OCI-LY7 (cell line): Measurements from ENCODE around the gene PRKG1. TPM values are rescaled to one million over a fixed set of nuclear protein-coding genes. Genes with fewer than 3 reads are reported as not detected.

Experiments
- BruUV-seq: library from RNA; stranded (reverse); fragments of 400-500 nt; replicated peaks from 2 replicates; lab custom pipeline; 2021; lab: Mats Ljungman, UMichigan
- CTCF ChIA-PET: fragments of 300-600 bp; sonication (Branson Sonifier 250); formaldehyde crosslinking; loops from one replicate; lab custom pipeline; 2022; ENCODE audit warnings: antibody characterized with exemption; ENCODE audit not compliant: unreplicated experiment; lab: Charles Lee
- POLR2A ChIA-PET: fragments of 300-600 bp; sonication (Branson Sonifier 250); formaldehyde crosslinking; loops from one replicate; lab custom pipeline; 2022; ENCODE audit warnings: antibody characterized with exemption; lab: Charles Lee
- DNase-seq: peaks from one replicate; pipeline ENCODE4 v3.0.0-alpha.2; 2015; ENCODE audit warnings: low spot score
- H2AFZ ChIP-seq: fragments of 200-600 bp; sonication (generic), shearing (Covaris generic); 2 replicates; pipeline ENCODE4 v1.6.1; 2014; ENCODE audit warnings: mild to moderate bottlenecking, antibody characterized with exemption, low read length, moderate library complexity
- H3K27ac ChIP-seq: fragments of 200-600 bp; sonication (generic); 2 replicates; pipeline ENCODE4 v1.5.1; 2014; ENCODE audit warnings: mixed run types, low read depth, mild to moderate bottlenecking, moderate library complexity, low read length, inconsistent platforms; ENCODE audit not compliant: poor library complexity, severe bottlenecking
- H3K36me3 ChIP-seq: fragments of 200-600 bp; sonication (generic); 2 replicates; pipeline ENCODE4 v1.6.1; 2014; ENCODE audit warnings: mild to moderate bottlenecking, antibody characterized with exemption, low read length, moderate library complexity, mixed read lengths; ENCODE audit not compliant: insufficient read depth
- H3K4me1 ChIP-seq: fragments of 200-600 bp; sonication (generic); 2 replicates; pipeline ENCODE4 v1.5.1; 2014; ENCODE audit warnings: mild to moderate bottlenecking, low read length; ENCODE audit not compliant: insufficient read depth, poor library complexity, severe bottlenecking
- H3K4me2 ChIP-seq: fragments of 200-600 bp; sonication (generic); 2 replicates; pipeline ENCODE4 v1.6.1; 2014; ENCODE audit warnings: mild to moderate bottlenecking, low read length
- H3K4me3 ChIP-seq: fragments of 200-600 bp; sonication (generic); 2 replicates; pipeline ENCODE4 v1.5.1; 2014; ENCODE audit warnings: mild to moderate bottlenecking, low read depth, low read length; ENCODE audit not compliant: poor library complexity, severe bottlenecking
- H3K79me2 ChIP-seq: fragments of 200-600 bp; sonication (generic); 2 replicates; pipeline ENCODE4 v1.6.1; 2016; ENCODE audit warnings: low read depth, mild to moderate bottlenecking, low read length, moderate library complexity, mixed read lengths; ENCODE audit not compliant: insufficient read depth
- H3K9me2 ChIP-seq: fragments of 200-600 bp; sonication (generic); 2 replicates; pipeline ENCODE4 v1.6.1; 2016; ENCODE audit warnings: mild to moderate bottlenecking, low read length, mixed read lengths; ENCODE audit not compliant: insufficient read depth
- H3K9me3 ChIP-seq: fragments of 200-600 bp; sonication (generic); 2 replicates; pipeline ENCODE4 v1.6.1; 2014; ENCODE audit warnings: mild to moderate bottlenecking, mixed run types, low read length, mixed read lengths
- H4K20me1 ChIP-seq: fragments of 200-600 bp; sonication (generic); 2 replicates; pipeline ENCODE4 v1.6.1; 2014; ENCODE audit warnings: mild to moderate bottlenecking, antibody characterized with exemption, low read length, moderate library complexity, mixed read lengths; ENCODE audit not compliant: insufficient read depth
- CTCF ChIP-seq: fragments of 200-600 bp; sonication (generic); conservative IDR thresholded peaks from 2 replicates; pipeline ENCODE4 v1.5.1; 2014; ENCODE audit warnings: mild to moderate bottlenecking, antibody characterized with exemption, low read length, moderate library complexity, mixed read lengths
- EZH2phosphoT487 ChIP-seq: fragments of 200-600 bp; sonication (generic); IDR thresholded peaks from 2 replicates; pipeline ENCODE4 v1.6.1; 2018; ENCODE audit warnings: low read depth, borderline replicate concordance, mild to moderate bottlenecking, mixed run types, antibody characterized with exemption, low read length, moderate library complexity, mixed read lengths
- intact Hi-C: fragments of 100-400 bp; cut with micrococcal nuclease; formaldehyde crosslinking; loops from one replicate; pipeline ENCODE4 v1.10.0; 2022; ENCODE audit not compliant: unreplicated experiment
- total RNA-seq, 2 experiments: library from RNA; depleted of rRNA in 1 of 2; stranded (reverse); fragments of >200 nt in 1 of 2; shearing (Covaris generic) in 1 of 2; gene quantifications; 2 replicates each; pipeline ENCODE4 v1.2.3, GENCODE V29; 2014 to 2022

PRKG1 gene
- total RNA-seq, 2 experiments from 2014 or later, result not detected

DNA sequence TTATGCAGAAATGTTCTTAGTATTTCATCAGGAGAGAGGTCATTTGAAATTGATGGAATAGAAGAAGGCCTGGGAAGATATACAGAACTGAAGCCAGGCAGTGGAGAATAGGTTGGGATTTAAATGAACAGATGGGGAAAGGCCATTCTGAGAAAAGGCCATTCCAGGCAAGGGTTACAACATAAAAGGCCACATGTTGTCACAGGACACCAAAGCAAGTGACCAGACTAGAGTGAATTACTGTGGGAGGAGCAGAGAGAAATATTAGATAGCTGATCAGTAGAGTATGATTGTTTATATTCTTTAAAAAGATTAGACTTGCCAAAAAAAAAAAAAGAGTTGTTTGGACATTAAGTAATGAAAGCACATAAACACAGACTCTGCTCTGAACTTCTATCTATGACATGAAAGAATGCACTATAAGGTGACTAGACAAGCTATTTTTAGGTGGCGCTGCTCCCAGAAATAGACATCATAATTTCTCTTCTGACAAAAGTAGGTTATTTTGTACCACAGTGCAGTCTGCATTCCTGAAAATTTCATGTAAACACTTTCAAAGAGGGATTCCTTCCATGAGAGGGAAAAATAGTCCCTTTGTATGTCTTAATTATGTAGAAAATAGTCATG is 1184.6 kb downstream of the PRKG1 start:
- BruUV-seq, result no TSS peak
- Histone ChIP-seq H3K4me1 (no peaks in the 10 kb centered on the region), H3K4me3 (no peak overlapping the region), H3K79me2 (no peaks in the 10 kb centered on the region), H3K4me2 (no peak overlapping the region), H4K20me1 (no peaks in the 10 kb centered on the region), H3K27ac (no peak overlapping the region), H3K36me3 (no peaks in the 10 kb centered on the region), H3K9me3 (no peaks in the 10 kb centered on the region), H2AFZ (no peak overlapping the region), H3K9me2 (no peaks in the 10 kb centered on the region)
- no peak for DNase-seq
- TF ChIP-seq CTCF, result no peak
- TF ChIP-seq EZH2phosphoT487, result no peak
- intact Hi-C loops, result no loop called here
- POLR2A ChIA-PET, result interaction anchor here (0.5 to 0.6 kb wide), 2 partner anchors 20 to 437 kb away, joined by 3 to 5 read pairs; no protein-coding TSS in a partner anchor
- CTCF ChIA-PET, result no interaction called here

DNA sequence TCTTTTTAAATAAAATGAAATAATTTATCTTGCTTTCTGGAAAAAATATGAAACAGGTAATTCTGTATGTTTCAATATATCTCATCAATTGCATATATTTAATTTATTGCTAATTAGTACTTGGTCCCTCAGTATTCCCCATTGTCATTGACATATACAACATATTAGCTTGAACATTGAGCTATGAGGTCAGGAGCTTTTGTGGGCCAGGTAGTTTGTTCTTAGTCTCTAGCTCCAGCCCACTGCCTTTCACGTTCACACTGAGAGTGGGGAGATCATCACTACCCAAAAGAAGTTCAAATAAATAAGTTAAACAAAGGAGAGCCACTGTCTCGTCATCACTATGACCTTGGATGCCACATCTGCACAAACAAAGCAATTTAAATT is 1185.1 kb downstream of the PRKG1 start:
- ChIA-PET CTCF (no interaction called here), POLR2A (interaction anchor here (0.6 kb wide), 1 partner anchor 20 kb away, joined by 3 read pairs; no protein-coding TSS in a partner anchor)
- Histone ChIP-seq H3K79me2 (no peaks in the 10 kb centered on the region), H3K9me2 (no peaks in the 10 kb centered on the region), H3K9me3 (no peaks in the 10 kb centered on the region), H2AFZ (no peak overlapping the region), H3K36me3 (no peaks in the 10 kb centered on the region), H3K4me1 (no peaks in the 10 kb centered on the region), H3K4me2 (no peak overlapping the region), H3K27ac (no peak overlapping the region), H3K4me3 (no peak overlapping the region), H4K20me1 (no peaks in the 10 kb centered on the region)
- intact Hi-C loops, result no loop called here
- no TSS peak for BruUV-seq
- no peak for DNase-seq
- TF ChIP-seq CTCF (no peak), EZH2phosphoT487 (no peak)

GRCh38 chr10:52261362-52261761 is 1187.1 kb downstream of the PRKG1 start:
- Histone ChIP-seq H3K27ac (no peak overlapping the region), H3K9me2 (no peaks in the 10 kb centered on the region), H3K36me3 (no peaks in the 10 kb centered on the region), H3K4me2 (no peak overlapping the region), H2AFZ (no peak overlapping the region), H3K79me2 (no peaks in the 10 kb centered on the region), H3K9me3 (no peaks in the 10 kb centered on the region), H3K4me1 (no peaks in the 10 kb centered on the region), H4K20me1 (no peaks in the 10 kb centered on the region), H3K4me3 (no peak overlapping the region)
- intact Hi-C loops, result no loop called here
- TF ChIP-seq CTCF (no peak), EZH2phosphoT487 (no peak)
- POLR2A ChIA-PET, result no interaction called here
- BruUV-seq, result no TSS peak
- DNase-seq, result no peak
- CTCF ChIA-PET, result no interaction called here
